ENCODE measurements around the gene RFXANK.

- no peak for TF ChIP-seq EZH2 (IDR thresholded peaks at IDR 0.05; ENCODE audit: insufficient read depth, low read length)
- TF ChIP-seq, protein P1, sequence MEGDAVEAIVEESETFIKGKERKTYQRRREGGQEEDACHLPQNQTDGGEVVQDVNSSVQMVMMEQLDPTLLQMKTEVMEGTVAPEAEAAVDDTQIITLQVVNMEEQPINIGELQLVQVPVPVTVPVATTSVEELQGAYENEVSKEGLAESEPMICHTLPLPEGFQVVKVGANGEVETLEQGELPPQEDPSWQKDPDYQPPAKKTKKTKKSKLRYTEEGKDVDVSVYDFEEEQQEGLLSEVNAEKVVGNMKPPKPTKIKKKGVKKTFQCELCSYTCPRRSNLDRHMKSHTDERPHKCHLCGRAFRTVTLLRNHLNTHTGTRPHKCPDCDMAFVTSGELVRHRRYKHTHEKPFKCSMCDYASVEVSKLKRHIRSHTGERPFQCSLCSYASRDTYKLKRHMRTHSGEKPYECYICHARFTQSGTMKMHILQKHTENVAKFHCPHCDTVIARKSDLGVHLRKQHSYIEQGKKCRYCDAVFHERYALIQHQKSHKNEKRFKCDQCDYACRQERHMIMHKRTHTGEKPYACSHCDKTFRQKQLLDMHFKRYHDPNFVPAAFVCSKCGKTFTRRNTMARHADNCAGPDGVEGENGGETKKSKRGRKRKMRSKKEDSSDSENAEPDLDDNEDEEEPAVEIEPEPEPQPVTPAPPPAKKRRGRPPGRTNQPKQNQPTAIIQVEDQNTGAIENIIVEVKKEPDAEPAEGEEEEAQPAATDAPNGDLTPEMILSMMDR (IDR thresholded peaks at IDR 0.05; ENCODE audit: insufficient read depth, low read depth, low read length) = no peak
Measured at GRCh38 chr19:19192078-19192882, at the start of gene RFXANK, which contains the start of gene BORCS8.

All from astrocyte (in vitro differentiated cells and primary cell).